ENCODE measurements around the gene CTDSPL2. TPM values are rescaled to one million over a fixed set of nuclear protein-coding genes. Genes with fewer than 3 reads are reported as not detected.

Gene CTDSPL2
- total and polyA plus RNA-seq, 8 donors = 27.5 to 81.0 (median 64.7) TPM

- peaks cover 0 to 40% of the 10 kb centered on the region in 2 donors for H3K36me3 ChIP-seq
- TF ChIP-seq CTCF (IDR thresholded peaks at IDR 0.05) = no peak
- H3K9me3 ChIP-seq = no peaks in the 10 kb centered on the region
- intact Hi-C loops (cut with DNase I) = no loop called here
- no peaks in the 10 kb centered on the region for H3K27me3 ChIP-seq
- no peak for DNase-seq
- H3K4me3 ChIP-seq = no peak overlapping the region
- no peaks in the 10 kb centered on the region for H3K4me1 ChIP-seq
- ATAC-seq = no peak
- H3K27ac ChIP-seq = no peak overlapping the region
These were observed 58.5 kb downstream of the CTDSPL2 start for GRCh38 chr15:44485880-44486279.

- Histone ChIP-seq H3K4me3 (no peak overlapping the region), H3K27ac (peak overlapping the region in 1 of 2 donors; percentile 0), H3K36me3 (peaks cover 0 to 64% of the 10 kb centered on the region in 2 donors), H3K4me1 (no peaks in the 10 kb centered on the region), H3K27me3 (no peaks in the 10 kb centered on the region), H3K9me3 (no peaks in the 10 kb centered on the region)
- ATAC-seq (peak; percentile 49), DNase-seq (no peak)
- TF ChIP-seq CTCF (IDR thresholded peaks at IDR 0.05) = no peak
- intact Hi-C loops (cut with DNase I) = no loop called here
These were observed 62.0 kb downstream of the CTDSPL2 start for GRCh38 chr15:44489464-44489863.

GRCh38 chr15:44490622-44491021 is 63.2 kb downstream of the CTDSPL2 start:
- ATAC-seq = no peak
- TF ChIP-seq CTCF (IDR thresholded peaks at IDR 0.05) = no peak
- no peak for DNase-seq
- H3K4me1 ChIP-seq = no peaks in the 10 kb centered on the region
- H3K9me3 ChIP-seq = no peaks in the 10 kb centered on the region
- no peak overlapping the region for H3K27ac ChIP-seq
- no peaks in the 10 kb centered on the region for H3K27me3 ChIP-seq
- H3K4me3 ChIP-seq = no peak overlapping the region
- intact Hi-C loops (cut with DNase I) = no loop called here
- peaks cover 0 to 68% of the 10 kb centered on the region in 2 donors for H3K36me3 ChIP-seq

GRCh38 chr15:44492040-44492439 is 64.6 kb downstream of the CTDSPL2 start:
- no peaks in the 10 kb centered on the region for H3K4me1 ChIP-seq
- TF ChIP-seq CTCF (IDR thresholded peaks at IDR 0.05) = no peak
- no peaks in the 10 kb centered on the region for H3K9me3 ChIP-seq
- H3K27me3 ChIP-seq = no peaks in the 10 kb centered on the region
- no peak for ATAC-seq
- no peak for DNase-seq
- intact Hi-C loops (cut with DNase I) = no loop called here
- H3K27ac ChIP-seq = no peak overlapping the region
- no peak overlapping the region for H3K4me3 ChIP-seq
- peaks cover 0 to 70% of the 10 kb centered on the region in 2 donors for H3K36me3 ChIP-seq

GRCh38 chr15:44492672-44493071 is 65.2 kb downstream of the CTDSPL2 start:
- no peak for ATAC-seq
- no peaks in the 10 kb centered on the region for H3K9me3 ChIP-seq
- no peak for DNase-seq
- H3K4me3 ChIP-seq = no peak overlapping the region
- H3K27ac ChIP-seq = no peak overlapping the region
- no peaks in the 10 kb centered on the region for H3K27me3 ChIP-seq
- intact Hi-C loops (cut with DNase I) = no loop called here
- H3K36me3 ChIP-seq = peaks cover 0 to 70% of the 10 kb centered on the region in 2 donors
- H3K4me1 ChIP-seq = no peaks in the 10 kb centered on the region
- TF ChIP-seq CTCF (IDR thresholded peaks at IDR 0.05) = no peak

Data from left lung (tissue), 10 donors.